ENCODE measurements around the gene TUB.

TUB gene

GRCh38 chr11:8047382-8047781 lies 33.6 kb upstream of the TUB start:
- DNase-seq: no peak

- DNase-seq: no peak
These were observed 31.9 kb upstream of the TUB start for GRCh38 chr11:8049084-8049483.

DNA sequence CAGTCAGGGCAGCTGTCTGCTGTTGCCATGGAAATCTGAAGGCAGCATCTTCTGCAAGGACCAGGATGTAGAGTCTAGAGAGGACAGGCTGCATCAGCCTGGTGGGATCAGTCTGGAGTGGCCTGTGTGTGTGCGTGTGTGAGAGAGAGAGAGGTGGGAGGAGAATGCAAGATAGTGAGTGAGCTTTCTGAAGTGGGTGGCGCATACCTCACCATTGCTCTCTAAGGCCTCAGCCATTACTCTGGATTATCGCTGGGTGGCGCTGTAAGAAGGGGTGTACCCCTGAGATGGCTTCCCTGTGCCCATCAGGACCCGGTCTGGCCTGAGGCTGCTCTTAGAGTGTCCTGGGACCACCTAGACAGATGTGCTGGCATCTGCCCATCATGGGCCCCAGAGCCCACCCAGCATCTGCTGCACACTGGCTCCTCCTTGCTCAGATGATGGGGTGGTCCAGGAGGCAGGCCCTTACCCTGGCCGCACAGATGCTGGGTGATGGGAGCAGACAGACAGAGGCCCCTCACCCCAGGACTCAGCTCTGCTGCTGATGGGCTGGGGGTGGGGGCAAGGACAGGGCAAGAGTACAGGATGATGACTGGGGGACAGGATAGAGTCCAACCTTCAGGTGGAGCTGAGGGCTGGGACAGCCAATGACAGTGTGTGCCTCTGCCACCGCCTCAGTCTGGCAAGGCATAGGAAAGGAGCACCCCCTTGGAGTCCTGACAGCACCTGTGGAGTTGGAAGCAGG lies 25.7 kb upstream of the TUB start:
- no peak for DNase-seq

- DNase-seq: no peak
These were observed 25.0 kb upstream of the TUB start for GRCh38 chr11:8055836-8056526.

GRCh38 chr11:8056810-8057463 lies 24.1 kb upstream of the TUB start:
- DNase-seq: no peak

GRCh38 chr11:8058216-8058615 lies 22.8 kb upstream of the TUB start:
- DNase-seq: no peak

GRCh38 chr11:8059030-8059429 lies 22.0 kb upstream of the TUB start:
- DNase-seq: no peak

DNA sequence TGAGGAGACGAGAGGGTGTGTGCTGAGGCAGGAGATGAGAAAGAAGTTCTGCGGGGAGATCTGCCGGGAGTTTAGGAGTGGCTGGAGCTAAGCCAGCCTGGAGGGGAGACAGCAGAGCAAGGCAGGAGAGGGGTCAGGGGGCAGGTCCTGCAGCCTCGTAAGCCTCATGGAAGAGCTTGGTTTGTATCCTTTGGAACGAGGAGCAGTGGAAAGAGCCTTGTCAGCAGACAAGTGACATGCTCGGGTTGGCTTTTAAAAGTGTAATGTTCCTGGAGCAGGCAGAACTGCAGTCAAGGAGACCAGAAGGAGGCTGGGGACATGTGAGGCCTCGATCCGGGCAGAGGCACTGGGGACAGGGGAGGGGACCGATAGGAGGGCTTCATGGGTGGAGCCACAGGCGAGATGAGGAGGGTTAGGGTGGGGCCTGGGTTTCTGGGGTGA lies 21.4 kb upstream of the TUB start:
- no peak for DNase-seq

DNA sequence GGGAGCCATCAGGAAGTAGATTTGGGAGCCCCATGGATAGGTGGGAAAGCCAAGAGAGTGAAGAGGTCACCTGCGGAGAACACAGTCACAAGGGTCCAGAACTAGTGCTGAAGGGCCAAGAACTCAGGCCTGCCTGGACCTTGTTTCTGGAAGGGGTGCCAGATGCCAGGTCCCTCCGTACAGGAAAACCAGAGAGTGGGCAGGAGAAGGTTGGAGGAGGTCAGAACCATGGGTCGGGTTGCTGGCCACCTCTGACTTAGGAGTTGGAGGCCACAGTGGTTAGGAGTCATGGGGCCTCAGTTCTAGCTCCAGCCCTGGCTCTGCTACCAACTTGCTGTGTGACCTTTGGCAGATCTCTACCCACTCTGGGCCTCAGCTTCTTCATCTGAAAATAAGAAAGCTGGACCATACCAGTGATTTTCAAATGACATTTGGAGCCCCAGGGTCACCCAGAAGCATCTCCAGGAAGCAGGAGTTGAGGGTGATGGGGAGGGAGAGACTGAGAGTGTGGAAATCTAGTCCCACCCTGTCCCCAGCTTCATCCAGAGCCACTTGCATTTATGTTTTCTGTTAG lies 20.8 kb upstream of the TUB start:
- DNase-seq: no peak

- no peak for DNase-seq
These were observed 20.0 kb upstream of the TUB start for GRCh38 chr11:8060801-8061554.

DNA sequence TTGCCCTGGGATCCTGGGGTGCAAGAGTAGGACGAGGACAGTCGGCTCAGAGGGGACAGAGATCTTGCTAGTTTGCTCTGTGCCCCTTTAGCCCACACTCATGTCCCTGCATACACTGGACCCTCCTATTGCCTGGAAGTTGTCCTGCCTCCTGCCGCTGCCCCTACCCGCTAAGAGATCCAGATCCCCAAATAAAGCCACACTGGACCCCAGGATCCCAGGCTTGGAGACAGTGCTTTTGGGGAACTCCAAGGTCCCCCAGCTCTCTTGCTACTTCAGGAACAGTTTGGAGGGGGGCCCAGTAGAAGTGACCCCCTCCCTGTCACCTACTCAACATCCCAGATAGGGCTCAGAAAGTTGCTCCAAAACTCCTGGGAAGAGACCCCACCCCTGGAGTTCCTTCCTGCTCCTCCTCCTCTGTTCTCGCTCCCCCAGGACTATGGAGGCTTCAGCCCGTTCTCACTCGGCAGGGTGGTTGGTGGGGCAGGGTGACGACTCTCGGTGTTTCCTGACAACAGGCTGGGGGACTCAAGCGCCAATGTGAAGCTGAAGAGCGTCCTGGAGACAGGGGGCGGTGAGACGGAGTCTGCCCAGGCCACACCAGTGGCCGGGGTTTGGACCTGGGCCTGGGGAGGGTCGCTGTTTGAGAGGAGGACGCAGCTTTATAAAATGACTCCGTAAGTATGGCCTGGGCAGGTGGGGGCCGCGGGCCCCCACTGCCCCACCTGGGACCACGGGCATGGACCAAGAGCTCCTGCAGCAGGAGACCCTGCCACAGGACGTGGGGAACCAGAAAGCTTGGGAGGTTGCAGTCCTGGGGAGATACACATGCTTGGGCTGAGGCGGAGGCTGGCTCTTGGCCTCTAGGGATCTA lies 19.2 kb upstream of the TUB start:
- DNase-seq: no peak

DNA sequence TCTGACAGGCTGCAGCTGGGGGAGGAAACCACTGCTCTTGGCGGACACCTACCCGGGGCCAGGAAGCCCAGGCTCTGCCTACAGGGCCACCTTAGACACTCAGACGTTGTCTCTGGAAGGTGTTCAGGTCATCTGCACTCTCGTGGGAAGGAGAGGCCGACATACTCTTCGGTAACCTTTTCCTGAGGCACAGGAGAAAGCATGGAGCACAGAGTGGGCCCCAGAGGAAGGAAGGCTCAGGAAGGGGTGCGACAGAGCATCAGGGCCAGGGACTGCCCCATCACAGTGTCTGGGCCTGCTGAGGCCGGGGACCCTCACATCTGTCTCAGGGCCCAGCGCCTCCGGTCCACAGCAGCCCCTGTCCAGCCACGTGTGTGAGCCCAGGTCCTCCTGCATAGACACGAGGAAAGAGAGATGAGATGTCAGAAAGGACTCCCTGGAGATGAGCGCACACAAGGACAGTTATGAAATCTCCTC lies 18.2 kb upstream of the TUB start:
- DNase-seq: no peak

- no peak for DNase-seq
These were observed 17.7 kb upstream of the TUB start for GRCh38 chr11:8063324-8063723.

- DNase-seq: no peak
These were observed 16.0 kb upstream of the TUB start for GRCh38 chr11:8065031-8065430.

DNA sequence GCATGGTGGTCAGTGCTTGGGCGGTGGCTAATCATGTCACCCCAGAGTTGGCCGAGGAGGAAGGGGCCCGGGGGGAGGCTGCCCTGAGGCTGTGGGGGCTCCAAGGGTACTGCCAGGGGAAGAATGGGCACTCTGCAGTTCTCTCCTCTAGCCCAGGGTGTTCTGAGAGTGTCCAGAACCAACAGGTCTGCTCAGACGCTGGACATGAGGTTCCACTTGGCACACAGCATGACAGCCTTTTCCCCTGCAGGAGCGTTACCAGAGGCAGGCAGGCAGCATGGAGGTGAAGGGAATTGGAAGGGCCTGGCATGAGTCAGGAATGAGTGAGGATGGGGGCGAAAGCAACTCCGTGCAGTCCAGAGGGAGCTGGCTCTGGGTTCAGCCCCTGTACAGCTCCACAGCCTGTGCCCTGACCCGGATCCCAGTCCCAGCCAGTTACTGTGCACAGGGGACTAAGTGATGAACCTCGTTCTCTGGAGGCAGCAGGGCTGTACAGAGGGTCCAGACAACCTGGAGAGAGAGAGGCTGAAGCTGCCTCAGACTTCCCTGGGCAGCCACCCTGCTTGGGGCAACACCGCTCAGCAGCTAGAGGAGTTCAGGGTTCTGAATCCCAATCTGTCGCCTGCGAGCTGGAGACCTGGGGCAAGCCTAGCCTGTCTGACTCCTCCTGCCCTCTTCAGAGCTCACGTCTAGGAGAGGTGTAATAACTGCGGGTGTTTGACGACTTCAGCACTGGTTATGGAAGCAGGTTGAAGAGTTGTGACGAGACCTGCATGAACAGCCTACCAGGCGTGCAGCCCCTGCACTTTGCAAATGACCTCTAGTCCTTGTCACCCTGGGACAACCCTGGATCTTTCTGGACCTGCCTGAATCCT lies 14.7 kb upstream of the TUB start:
- no peak for DNase-seq

- DNase-seq: no peak
These were observed 14.0 kb upstream of the TUB start for GRCh38 chr11:8066911-8067455.

- no peak for DNase-seq
These were observed 13.5 kb upstream of the TUB start for GRCh38 chr11:8067567-8067928.

- peak; percentile 40 for DNase-seq
These were observed 13.0 kb upstream of the TUB start for GRCh38 chr11:8067929-8068575.

DNA sequence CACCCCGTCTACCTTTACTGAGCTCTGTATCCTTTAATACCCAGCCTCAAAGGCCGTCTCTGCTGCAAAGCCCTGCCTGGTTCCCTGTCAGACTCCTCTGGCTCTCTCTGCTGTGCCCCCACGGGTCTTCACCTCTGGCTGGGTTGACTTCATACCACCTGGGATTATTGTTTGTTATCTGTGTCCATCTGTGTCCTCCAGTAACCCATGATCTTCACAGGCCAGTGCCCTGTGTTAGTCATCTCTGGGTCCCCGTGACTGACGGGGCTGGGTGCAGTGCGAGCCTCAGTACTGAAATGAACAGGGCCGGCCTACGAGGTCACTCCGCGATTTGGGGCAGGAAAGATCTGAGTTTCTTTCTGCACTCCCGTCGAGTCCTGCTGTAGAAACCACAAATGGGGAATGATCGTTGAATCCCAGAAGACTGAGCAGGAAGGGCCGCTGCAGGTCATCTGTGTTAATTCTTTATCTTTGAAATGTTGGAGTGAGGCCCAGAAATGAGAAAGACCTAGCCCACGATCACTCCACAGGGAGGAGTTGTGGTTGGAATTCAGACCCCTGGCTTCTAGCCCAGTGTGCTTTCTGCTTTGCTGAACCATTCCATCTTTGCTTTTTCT lies 12.3 kb upstream of the TUB start:
- DNase-seq: peak; percentile 48

DNA sequence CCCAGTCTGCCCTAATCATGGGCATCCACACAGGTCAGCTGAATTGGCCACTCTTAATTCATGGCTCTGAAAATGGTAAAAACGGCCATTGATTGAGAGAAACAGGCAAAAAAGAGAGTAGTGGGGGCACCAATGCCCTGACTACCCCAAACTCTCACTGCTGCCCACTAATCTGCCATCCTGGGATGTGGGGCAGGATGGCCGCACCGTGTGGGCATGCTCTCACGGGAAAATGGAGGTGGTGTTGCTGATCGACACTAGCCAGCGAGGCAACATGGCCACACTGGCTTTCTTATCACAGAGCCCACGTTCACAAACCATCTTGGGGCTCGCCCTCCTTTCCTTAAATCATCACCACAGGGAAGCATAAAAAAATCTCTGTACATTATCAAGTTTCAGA lies 11.2 kb upstream of the TUB start:
- no peak for DNase-seq
